Neural progenitor cell (in vitro differentiated cells): ENCODE measurements around the gene PAX6. TPM values are rescaled to one million over a fixed set of nuclear protein-coding genes. Genes with fewer than 3 reads are reported as not detected.

ENCODE experiments used
- DNase-seq: peaks from one replicate; pipeline ENCODE4 v3.0.0-alpha.2; 2016; ENCODE audit warnings: low spot score
- H2AFZ ChIP-seq: fragments of 200-600 bp; sonication (generic); replicated peaks from 2 replicates; pipeline ENCODE4 v1.6.1; 2016; ENCODE audit warnings: antibody characterized with exemption
- H3F3A ChIP-seq: fragments of 200-600 bp; sonication (generic); 2 replicates; pipeline ENCODE4 v1.6.1; 2016; ENCODE audit warnings: antibody characterized with exemption, low read depth
- H3K27ac ChIP-seq: fragments of 200-600 bp; sonication (generic); 2 replicates; pipeline ENCODE4 v1.5.1; 2016; ENCODE audit warnings: mild to moderate bottlenecking
- H3K27me3 ChIP-seq: fragments of 200-600 bp; sonication (generic); 2 replicates; pipeline ENCODE4 v1.6.1; 2016; ENCODE audit warnings: mild to moderate bottlenecking, moderate library complexity
- H3K36me3 ChIP-seq: fragments of 200-600 bp; sonication (generic); 2 replicates; pipeline ENCODE4 v1.5.1; 2016
- H3K4me1 ChIP-seq: fragments of 200-600 bp; sonication (generic); 2 replicates; pipeline ENCODE4 v1.6.1; 2016; ENCODE audit warnings: mixed run types
- H3K4me2 ChIP-seq: fragments of 200-600 bp; sonication (generic); 2 replicates; pipeline ENCODE4 v1.6.1; 2016
- H3K4me3 ChIP-seq: fragments of 200-600 bp; sonication (generic); 2 replicates; pipeline ENCODE4 v1.5.1; 2016
- H3K79me2 ChIP-seq: fragments of 200-600 bp; sonication (generic); 2 replicates; pipeline ENCODE4 v1.6.1; 2016; ENCODE audit warnings: low read depth
- H3K9ac ChIP-seq: fragments of 200-600 bp; sonication (generic); 2 replicates; pipeline ENCODE4 v1.6.1; 2016
- H3K9me3 ChIP-seq: fragments of 200-600 bp; sonication (generic); 2 replicates; pipeline ENCODE4 v1.5.1; 2016; ENCODE audit warnings: low read depth
- H4K20me1 ChIP-seq: fragments of 200-600 bp; sonication (generic); 2 replicates; pipeline ENCODE4 v1.6.1; 2016; ENCODE audit warnings: low read depth
- H3K27ac Mint-ChIP-seq: 3 replicates; pipeline ENCODE4 v1.8.0; 2021; ENCODE audit warnings: mixed read lengths
- H3K27me3 Mint-ChIP-seq: 2 replicates; pipeline ENCODE4 v1.8.0; 2022; ENCODE audit warnings: low read depth, mild to moderate bottlenecking, inconsistent platforms, moderate library complexity, mixed read lengths; ENCODE audit not compliant: insufficient read depth
- H3K36me3 Mint-ChIP-seq: 3 replicates; pipeline ENCODE4 v1.8.0; 2021; ENCODE audit warnings: mixed read lengths
- H3K4me1 Mint-ChIP-seq: 3 replicates; pipeline ENCODE4 v1.8.0; 2021; ENCODE audit warnings: mixed read lengths
- H3K4me3 Mint-ChIP-seq: 3 replicates; pipeline ENCODE4 v1.8.0; 2021; ENCODE audit warnings: mild to moderate bottlenecking, moderate library complexity, mixed read lengths
- H3K9me3 Mint-ChIP-seq: 3 replicates; pipeline ENCODE4 v1.8.0; 2020; ENCODE audit warnings: mixed read lengths
- CTCF ChIP-seq: fragments of 200-600 bp; sonication (generic); IDR thresholded peaks from 2 replicates; pipeline ENCODE4 v1.5.1; 2017; ENCODE audit warnings: antibody characterized with exemption, mild to moderate bottlenecking
- EZH2 ChIP-seq: fragments of 200-600 bp; sonication (generic); IDR thresholded peaks from 2 replicates; pipeline ENCODE4 v1.6.1; 2017; ENCODE audit warnings: antibody characterized with exemption, mild to moderate bottlenecking, moderate library complexity
- EZH2phosphoT487 ChIP-seq: fragments of 200-600 bp; sonication (generic); IDR thresholded peaks from 2 replicates; pipeline ENCODE4 v1.6.1; 2017; ENCODE audit warnings: antibody characterized with exemption
- total RNA-seq: library from RNA; depleted of rRNA; stranded (reverse); fragments of >200 nt; gene quantifications from 2 replicates; pipeline ENCODE4 v1.2.3, GENCODE V29; 2015; ENCODE audit warnings: low replicate concordance

PAX6 gene
- total RNA-seq, 1 donor from 2014 or later, result 215 TPM

- H3K4me2 ChIP-seq, result peak overlapping the region; percentile 98
- H3K9ac ChIP-seq, result no peak overlapping the region
- no peak overlapping the region for H3K27ac ChIP-seq
- Mint-ChIP-seq H3K4me1 (peaks cover 45% of the 10 kb centered on the region), H3K36me3 (no peaks in the 10 kb centered on the region), H3K4me3 (peak overlapping the region; percentile 52), H3K9me3 (peaks cover 4% of the 10 kb centered on the region), H3K27ac (no peak overlapping the region), H3K27me3 (peaks cover 93% of the 10 kb centered on the region)
- no peaks in the 10 kb centered on the region for H3K79me2 ChIP-seq
- H3K4me3 ChIP-seq, result no peak overlapping the region
- H3K9me3 ChIP-seq, result no peaks in the 10 kb centered on the region
- peak; percentile 33 for DNase-seq
- peaks cover 88% of the 10 kb centered on the region for H3F3A ChIP-seq
- peaks cover 83% of the 10 kb centered on the region for H3K4me1 ChIP-seq
- H3K27me3 ChIP-seq, result peaks cover 100% of the 10 kb centered on the region
- no peak for TF ChIP-seq EZH2phosphoT487
- TF ChIP-seq CTCF, result no peak
- TF ChIP-seq EZH2, result no peak
- H2AFZ ChIP-seq, result no peak overlapping the region
- no peaks in the 10 kb centered on the region for H3K36me3 ChIP-seq
- peaks cover 40% of the 10 kb centered on the region for H4K20me1 ChIP-seq
Observed at GRCh38 chr11:31822175-31822926, 11.2 kb upstream of the PAX6 start.

GRCh38 chr11:31821766-31822165, 10.6 kb upstream of the PAX6 start:
- Histone ChIP-seq H3K36me3 (no peaks in the 10 kb centered on the region), H3K4me2 (peak overlapping the region; percentile 98), H3K4me1 (peaks cover 84% of the 10 kb centered on the region), H2AFZ (no peak overlapping the region), H3K9ac (no peak overlapping the region), H3K9me3 (no peaks in the 10 kb centered on the region), H3K27me3 (peaks cover 100% of the 10 kb centered on the region), H3K79me2 (no peaks in the 10 kb centered on the region), H3K27ac (no peak overlapping the region), H3F3A (peaks cover 92% of the 10 kb centered on the region), H3K4me3 (no peak overlapping the region), H4K20me1 (peaks cover 41% of the 10 kb centered on the region)
- Mint-ChIP-seq H3K9me3 (peaks cover 4% of the 10 kb centered on the region), H3K4me3 (no peak overlapping the region), H3K27me3 (peaks cover 95% of the 10 kb centered on the region), H3K4me1 (peaks cover 46% of the 10 kb centered on the region), H3K36me3 (no peaks in the 10 kb centered on the region), H3K27ac (no peak overlapping the region)
- peak; percentile 40 for DNase-seq
- TF ChIP-seq EZH2phosphoT487, result peak; percentile 64
- no peak for TF ChIP-seq CTCF
- peak; percentile 38 for TF ChIP-seq EZH2

- H3K4me3 ChIP-seq, result no peak overlapping the region
- no peak for DNase-seq
- Mint-ChIP-seq H3K4me1 (peaks cover 43% of the 10 kb centered on the region), H3K27me3 (peaks cover 92% of the 10 kb centered on the region), H3K27ac (no peak overlapping the region), H3K36me3 (peaks cover under 1% of the 10 kb centered on the region), H3K9me3 (peaks cover under 1% of the 10 kb centered on the region), H3K4me3 (no peak overlapping the region)
- H4K20me1 ChIP-seq, result peaks cover 46% of the 10 kb centered on the region
- H3K4me2 ChIP-seq, result peak overlapping the region; percentile 98
- peaks cover 92% of the 10 kb centered on the region for H3F3A ChIP-seq
- no peak overlapping the region for H3K27ac ChIP-seq
- H3K9me3 ChIP-seq, result no peaks in the 10 kb centered on the region
- no peaks in the 10 kb centered on the region for H3K79me2 ChIP-seq
- TF ChIP-seq EZH2phosphoT487 (no peak), CTCF (no peak), EZH2 (no peak)
- no peak overlapping the region for H2AFZ ChIP-seq
- H3K36me3 ChIP-seq, result no peaks in the 10 kb centered on the region
- peaks cover 84% of the 10 kb centered on the region for H3K4me1 ChIP-seq
- no peak overlapping the region for H3K9ac ChIP-seq
- H3K27me3 ChIP-seq, result peaks cover 100% of the 10 kb centered on the region
Observed at GRCh38 chr11:31821235-31821764, 10.2 kb upstream of the PAX6 start.
